Adipocyte (in vitro differentiated cells): ENCODE data around the gene FLNC.

Experiments
- DNase-seq: peaks from one replicate; pipeline ENCODE4 v3.0.0-alpha.2; 2015; ENCODE audit warnings: low read depth
- H3K27me3 ChIP-seq: replicated peaks from 2 replicates; pipeline ENCODE4 v1.7.0; 2013; ENCODE audit warnings: mild to moderate bottlenecking, low read length, moderate library complexity; ENCODE audit not compliant: control insufficient read depth, insufficient read depth
- H3K36me3 ChIP-seq: 2 replicates; pipeline ENCODE4 v1.7.0; 2013; ENCODE audit warnings: low read length, mild to moderate bottlenecking, moderate library complexity; ENCODE audit not compliant: control insufficient read depth, insufficient read depth, severe bottlenecking
- H3K4me1 ChIP-seq: 2 replicates; pipeline ENCODE4 v1.7.0; 2013; ENCODE audit warnings: mild to moderate bottlenecking, low read length, moderate library complexity; ENCODE audit not compliant: control insufficient read depth, insufficient read depth
- H3K4me3 ChIP-seq: 2 replicates; pipeline ENCODE4 v1.7.0; 2013; ENCODE audit warnings: mild to moderate bottlenecking, low read length, moderate library complexity
- H3K9ac ChIP-seq: 2 replicates; pipeline ENCODE4 v1.7.0; 2013; ENCODE audit warnings: mild to moderate bottlenecking, low read length, moderate library complexity
- H3K9me3 ChIP-seq: 2 replicates; pipeline ENCODE4 v1.7.0; 2013; ENCODE audit warnings: mild to moderate bottlenecking, low read length, moderate library complexity; ENCODE audit not compliant: control insufficient read depth

Gene FLNC

GRCh38 chr7:128861957-128862570 lies 31.9 kb downstream of the FLNC start:
- H3K9ac ChIP-seq, result peak overlapping the region; percentile 94
- H3K4me3 ChIP-seq, result peak overlapping the region; percentile 92

GRCh38 chr7:128862571-128863432 lies 32.6 kb downstream of the FLNC start, which contains the start of gene ATP6V1F:
ATP6V1F (plus strand) TSS chr7:128862856; CDS start chr7:128862905, 49 bp downstream.
- Histone ChIP-seq H3K9ac (peak within 1 kb of the TSS; percentile 94), H3K9me3 (no peaks in the 10 kb centered on the region), H3K27me3 (no peaks in the 10 kb centered on the region), H3K36me3 (peaks cover 21% of the 10 kb centered on the region), H3K4me1 (peaks cover 35% of the 10 kb centered on the region), H3K4me3 (peak within 1 kb of the TSS; percentile 92)
- DNase-seq, result peak; percentile 98

More at GRCh38 chr7:128861957-128862570, 31.9 kb downstream of the FLNC start:
- H3K4me1 ChIP-seq, result peaks cover 35% of the 10 kb centered on the region
- peaks cover 22% of the 10 kb centered on the region for H3K36me3 ChIP-seq
- DNase-seq, result no peak
- no peaks in the 10 kb centered on the region for H3K27me3 ChIP-seq
- no peaks in the 10 kb centered on the region for H3K9me3 ChIP-seq

- H3K4me1 ChIP-seq, result peaks cover 34% of the 10 kb centered on the region
- peak; percentile 79 for DNase-seq
- no peaks in the 10 kb centered on the region for H3K27me3 ChIP-seq
- peak overlapping the region; percentile 94 for H3K9ac ChIP-seq
- H3K36me3 ChIP-seq, result peaks cover 19% of the 10 kb centered on the region
- peak overlapping the region; percentile 92 for H3K4me3 ChIP-seq
- no peaks in the 10 kb centered on the region for H3K9me3 ChIP-seq
These were observed 33.3 kb downstream of the FLNC start for GRCh38 chr7:128863433-128863989.

GRCh38 chr7:128865303-128865702 lies 35.1 kb downstream of the FLNC start:
- Histone ChIP-seq H3K27me3 (no peaks in the 10 kb centered on the region), H3K9ac (no peak overlapping the region), H3K4me3 (no peak overlapping the region), H3K4me1 (peaks cover 29% of the 10 kb centered on the region), H3K36me3 (peaks cover 16% of the 10 kb centered on the region), H3K9me3 (no peaks in the 10 kb centered on the region)
- DNase-seq, result no peak

GRCh38 chr7:128865996-128866877 lies 36.0 kb downstream of the FLNC start:
- Histone ChIP-seq H3K9ac (no peak overlapping the region), H3K27me3 (no peaks in the 10 kb centered on the region), H3K4me1 (peaks cover 23% of the 10 kb centered on the region), H3K36me3 (peaks cover 16% of the 10 kb centered on the region), H3K9me3 (no peaks in the 10 kb centered on the region), H3K4me3 (no peak overlapping the region)
- no peak for DNase-seq

GRCh38 chr7:128867241-128867640 lies 37.0 kb downstream of the FLNC start:
- H3K27me3 ChIP-seq, result no peaks in the 10 kb centered on the region
- no peaks in the 10 kb centered on the region for H3K9me3 ChIP-seq
- H3K9ac ChIP-seq, result no peak overlapping the region
- H3K4me1 ChIP-seq, result peaks cover 20% of the 10 kb centered on the region
- no peak for DNase-seq
- no peak overlapping the region for H3K4me3 ChIP-seq
- peaks cover 16% of the 10 kb centered on the region for H3K36me3 ChIP-seq

GRCh38 chr7:128867842-128868623 lies 37.8 kb downstream of the FLNC start:
- DNase-seq, result no peak
- no peak overlapping the region for H3K4me3 ChIP-seq

GRCh38 chr7:128868624-128869137 lies 38.5 kb downstream of the FLNC start:
- DNase-seq, result no peak
- H3K36me3 ChIP-seq, result peaks cover 16% of the 10 kb centered on the region
- H3K4me3 ChIP-seq, result peak overlapping the region; percentile 70
- H3K27me3 ChIP-seq, result no peaks in the 10 kb centered on the region
- peak overlapping the region; percentile 51 for H3K9ac ChIP-seq
- H3K9me3 ChIP-seq, result no peaks in the 10 kb centered on the region
- peaks cover 14% of the 10 kb centered on the region for H3K4me1 ChIP-seq

More at GRCh38 chr7:128867842-128868623, 37.8 kb downstream of the FLNC start:
- H3K27me3 ChIP-seq, result no peaks in the 10 kb centered on the region
- peaks cover 16% of the 10 kb centered on the region for H3K36me3 ChIP-seq
- H3K4me1 ChIP-seq, result peaks cover 18% of the 10 kb centered on the region
- H3K9me3 ChIP-seq, result no peaks in the 10 kb centered on the region
- H3K9ac ChIP-seq, result no peak overlapping the region

- peak; percentile 70 for DNase-seq
- Histone ChIP-seq H3K9ac (peak overlapping the region; percentile 51), H3K4me1 (peaks cover 11% of the 10 kb centered on the region), H3K27me3 (no peaks in the 10 kb centered on the region), H3K4me3 (peak overlapping the region; percentile 70), H3K36me3 (peaks cover 16% of the 10 kb centered on the region), H3K9me3 (no peaks in the 10 kb centered on the region)
These were observed 39.1 kb downstream of the FLNC start for GRCh38 chr7:128869138-128869943.
